ENCODE data around the gene NT5M. TPM values are rescaled to one million over a fixed set of nuclear protein-coding genes. Genes with fewer than 3 reads are reported as not detected.
A peak's percentile ranks its signal among the peaks of the same experiment; 100 is the strongest.

The NT5M gene
- total RNA-seq, 1 experiment from 2014 or later: 14.5 TPM

DNA sequence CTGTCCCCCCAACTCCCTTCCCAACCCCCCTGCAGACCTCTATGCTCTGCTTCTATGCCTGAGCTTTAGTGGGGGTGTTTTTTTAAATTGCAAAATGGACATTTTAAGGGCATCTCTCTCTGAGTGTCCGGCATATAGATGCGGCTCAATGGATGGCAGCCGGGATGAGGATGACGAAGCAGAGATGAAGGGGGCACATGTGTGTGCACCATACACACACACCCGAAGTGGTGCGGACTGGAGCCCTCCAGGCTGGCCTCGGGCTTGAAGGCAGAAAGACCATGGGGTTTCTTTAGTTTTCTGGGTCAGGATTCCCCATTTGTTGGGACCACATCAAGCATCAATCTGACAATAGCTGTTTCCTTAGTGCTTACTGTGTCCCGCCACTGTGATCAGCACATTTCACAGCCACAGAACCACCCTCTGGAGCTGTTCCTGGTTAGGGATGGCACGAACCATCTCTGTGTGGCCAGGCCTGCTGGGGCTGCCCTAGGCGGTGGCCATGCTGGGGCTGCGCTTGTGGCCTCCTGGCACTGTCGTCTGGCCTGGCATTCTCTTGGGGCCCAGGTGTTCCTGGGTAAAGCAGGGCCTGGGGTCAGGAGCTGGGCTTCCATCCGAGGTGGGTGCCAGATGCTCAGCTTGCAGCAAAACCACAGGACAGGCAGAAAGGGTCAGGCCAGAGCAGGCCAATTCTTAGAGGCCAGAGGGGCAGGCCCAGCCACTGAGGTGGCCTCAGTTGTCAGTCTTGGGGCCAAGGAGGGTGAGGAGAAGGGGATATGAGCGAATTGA lies 49.9 kb downstream of the NT5M start:
- peak; percentile 41 for DNase-seq
- no peaks in the 10 kb centered on the region for H3K27me3 ChIP-seq (ENCODE audit: control insufficient read depth, insufficient read depth, low read length)
- no peak overlapping the region for H3K4me3 ChIP-seq (ENCODE audit: insufficient read depth, low read depth, low read length)
- H3K36me3 ChIP-seq (replicated peaks; ENCODE audit: control insufficient read depth, insufficient read depth, low read length): no peaks in the 10 kb centered on the region

DNA sequence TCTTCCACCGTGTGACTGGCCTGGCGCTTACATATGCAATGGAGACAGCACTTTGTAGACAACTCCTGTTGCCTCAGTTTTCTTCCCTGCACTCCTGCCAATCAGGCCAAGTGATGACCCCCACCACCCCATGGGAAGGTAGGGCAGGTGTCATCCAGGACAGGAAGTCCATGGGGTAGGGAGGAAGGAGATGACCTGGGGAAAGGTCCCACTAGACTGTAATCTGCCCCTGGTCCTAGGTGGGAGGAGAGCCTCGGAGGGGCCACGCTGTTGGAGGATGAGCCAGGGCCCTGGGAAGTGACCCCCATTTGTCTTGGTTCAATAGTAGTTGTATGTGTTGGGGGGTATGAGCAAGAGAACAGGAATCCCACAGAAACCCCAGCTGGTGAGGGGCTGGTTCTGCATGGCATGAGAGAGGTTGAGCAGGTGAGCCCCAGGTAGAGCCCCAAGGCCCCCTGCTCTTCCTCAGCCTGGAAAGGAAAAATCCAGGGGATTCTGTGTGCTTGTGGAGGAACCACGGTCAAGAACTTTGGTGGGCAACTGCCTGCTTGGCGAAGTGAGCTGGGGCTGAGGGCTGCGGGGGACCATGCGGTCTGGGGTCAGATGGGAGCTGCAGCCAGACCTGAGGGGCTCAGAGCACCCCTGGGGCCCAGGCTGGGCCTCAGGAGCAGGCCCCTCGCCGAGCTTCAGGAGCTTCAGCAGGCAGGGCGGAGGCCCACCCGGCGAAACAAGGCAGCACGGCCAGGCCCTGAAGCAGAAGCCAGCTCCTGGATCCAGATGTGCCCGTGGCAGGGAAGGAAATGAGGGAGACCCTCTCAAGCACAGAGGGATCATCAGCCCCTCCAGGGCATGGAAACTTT lies 50.7 kb downstream of the NT5M start:
- H3K27me3 ChIP-seq (ENCODE audit: control insufficient read depth, insufficient read depth, low read length): no peaks in the 10 kb centered on the region
- H3K36me3 ChIP-seq (replicated peaks; ENCODE audit: control insufficient read depth, insufficient read depth, low read length): no peaks in the 10 kb centered on the region
- peak; percentile 43 for DNase-seq
- no peak overlapping the region for H3K4me3 ChIP-seq (ENCODE audit: insufficient read depth, low read depth, low read length)

DNA sequence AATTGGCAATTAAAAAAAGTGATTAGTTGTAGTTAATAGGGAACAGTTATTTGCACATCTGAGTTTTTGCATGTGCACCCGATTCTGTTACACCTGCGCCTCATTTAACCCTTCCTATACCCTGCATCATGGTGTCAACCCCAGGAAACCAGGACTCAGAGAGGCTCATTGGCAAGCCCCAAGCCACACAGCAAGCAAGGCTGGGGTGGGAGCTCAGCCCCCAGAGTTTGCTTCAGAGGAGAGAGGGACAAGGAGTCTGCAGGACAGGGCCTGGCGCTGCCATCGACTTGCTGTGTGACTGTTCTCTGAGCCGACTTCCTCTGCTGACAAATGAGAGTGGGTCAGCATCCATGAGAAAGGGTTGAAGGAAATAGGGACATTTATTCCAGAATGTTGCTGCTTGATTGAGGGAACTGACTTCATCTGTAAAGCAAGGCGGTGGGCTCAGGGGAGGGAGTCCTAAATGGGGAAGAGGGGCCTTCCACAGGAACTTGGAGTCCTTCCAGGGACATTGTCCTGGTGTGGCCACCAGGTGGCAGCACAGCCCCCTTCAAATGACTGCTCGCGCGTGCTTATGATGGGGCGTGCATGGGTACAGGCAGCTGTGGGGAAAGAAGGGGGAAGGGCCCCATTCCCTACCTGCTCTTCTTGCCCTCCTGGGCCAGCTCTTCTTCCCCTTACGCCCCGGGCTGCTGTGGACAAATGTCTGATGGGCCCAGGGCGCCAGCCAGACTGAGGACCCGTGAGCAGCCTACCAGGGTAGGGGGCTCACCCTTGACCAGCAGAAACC lies 51.6 kb downstream of the NT5M start:
- Histone ChIP-seq H3K4me3 (ENCODE audit: insufficient read depth, low read depth, low read length) (no peak overlapping the region), H3K36me3 (replicated peaks; ENCODE audit: control insufficient read depth, insufficient read depth, low read length) (no peaks in the 10 kb centered on the region), H3K27me3 (ENCODE audit: control insufficient read depth, insufficient read depth, low read length) (no peaks in the 10 kb centered on the region)
- DNase-seq: peak; percentile 94

DNA sequence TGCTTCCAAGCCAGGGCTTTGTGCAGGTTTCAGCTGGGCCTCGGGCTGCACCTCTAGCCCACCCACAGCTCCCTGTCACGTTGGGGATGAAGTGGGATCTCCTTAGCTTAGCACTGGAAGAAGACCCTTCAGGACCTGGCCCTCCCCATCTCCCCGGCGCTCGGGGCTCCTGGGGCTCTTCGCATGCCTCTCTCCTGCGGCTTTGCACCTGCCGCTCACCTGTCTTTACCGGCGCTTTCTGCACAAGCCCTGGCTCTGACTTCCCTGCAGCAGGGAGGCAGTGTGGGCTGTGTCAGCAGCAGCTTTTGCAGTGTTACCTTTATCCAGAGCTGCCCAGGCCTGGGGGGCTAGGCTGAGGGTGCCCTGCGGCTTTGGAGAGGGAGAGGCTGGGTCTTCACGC lies 52.3 kb downstream of the NT5M start:
- Histone ChIP-seq H3K27me3 (ENCODE audit: control insufficient read depth, insufficient read depth, low read length) (no peaks in the 10 kb centered on the region), H3K36me3 (replicated peaks; ENCODE audit: control insufficient read depth, insufficient read depth, low read length) (no peaks in the 10 kb centered on the region), H3K4me3 (ENCODE audit: insufficient read depth, low read depth, low read length) (no peak overlapping the region)
- DNase-seq: no peak

DNA sequence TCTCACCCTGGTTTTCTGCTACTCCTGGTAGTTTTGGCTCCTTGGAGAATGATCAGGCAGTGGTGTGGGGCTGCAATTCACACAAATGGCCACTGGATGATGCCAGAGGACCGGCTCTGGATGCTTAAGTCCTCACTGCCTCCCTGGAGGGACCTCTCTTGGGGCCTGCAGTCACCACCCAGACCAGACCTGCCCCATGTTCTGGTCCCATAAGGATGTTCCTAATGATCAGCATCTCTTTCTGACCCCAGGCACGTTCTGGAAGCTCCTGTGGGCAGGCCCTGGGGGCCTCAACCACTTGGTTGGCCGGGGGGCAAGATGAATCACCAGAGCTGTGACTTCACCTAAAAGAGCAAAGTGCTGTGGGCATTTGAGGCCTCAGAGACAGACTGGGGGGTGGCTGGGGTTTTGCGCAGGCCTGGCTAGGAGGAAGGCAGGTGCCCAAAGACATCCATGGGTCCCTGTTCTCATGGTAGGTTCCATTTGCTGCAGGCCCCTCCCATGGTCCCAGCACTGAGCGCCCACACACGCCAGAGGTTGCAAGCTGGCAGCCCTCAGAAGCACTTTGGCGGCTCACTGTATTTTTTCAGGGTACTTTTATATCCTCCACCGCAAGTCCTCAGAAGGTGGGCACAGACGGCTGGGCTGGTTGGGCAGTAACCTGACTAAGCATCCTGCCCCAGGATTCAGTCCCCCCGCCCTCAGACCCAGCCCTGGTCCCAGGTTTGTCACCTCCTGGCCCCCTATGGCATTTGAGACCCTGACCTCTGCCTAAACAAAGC lies 53.2 kb downstream of the NT5M start:
- H3K4me3 ChIP-seq (ENCODE audit: insufficient read depth, low read depth, low read length): no peak overlapping the region
- H3K27me3 ChIP-seq (ENCODE audit: control insufficient read depth, insufficient read depth, low read length): no peaks in the 10 kb centered on the region

DNA sequence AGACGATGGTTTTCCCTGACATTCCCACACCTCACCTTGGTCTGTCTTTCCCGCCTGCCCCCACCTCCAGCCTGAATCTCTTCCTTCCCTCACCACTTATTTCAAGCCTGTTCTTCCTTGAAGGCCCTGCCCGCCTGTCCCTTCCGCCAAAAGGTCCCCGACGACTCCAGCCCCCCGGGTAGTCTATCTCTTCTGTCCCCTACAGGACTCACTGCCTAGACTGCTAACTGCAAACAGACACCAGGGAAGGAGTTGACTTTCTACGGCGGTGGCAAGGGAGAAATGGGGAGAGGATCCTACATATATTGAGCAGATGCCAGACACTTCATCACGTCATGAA lies 53.7 kb downstream of the NT5M start:
- no peaks in the 10 kb centered on the region for H3K36me3 ChIP-seq (replicated peaks; ENCODE audit: control insufficient read depth, insufficient read depth, low read length)
- no peak overlapping the region for H3K4me3 ChIP-seq (ENCODE audit: insufficient read depth, low read depth, low read length)
- no peak for DNase-seq
- no peaks in the 10 kb centered on the region for H3K27me3 ChIP-seq (ENCODE audit: control insufficient read depth, insufficient read depth, low read length)

More for the DNA sequence above, 53.2 kb downstream of the NT5M start:
- no peaks in the 10 kb centered on the region for H3K36me3 ChIP-seq (replicated peaks; ENCODE audit: control insufficient read depth, insufficient read depth, low read length)
- peak; percentile 95 for DNase-seq

DNA sequence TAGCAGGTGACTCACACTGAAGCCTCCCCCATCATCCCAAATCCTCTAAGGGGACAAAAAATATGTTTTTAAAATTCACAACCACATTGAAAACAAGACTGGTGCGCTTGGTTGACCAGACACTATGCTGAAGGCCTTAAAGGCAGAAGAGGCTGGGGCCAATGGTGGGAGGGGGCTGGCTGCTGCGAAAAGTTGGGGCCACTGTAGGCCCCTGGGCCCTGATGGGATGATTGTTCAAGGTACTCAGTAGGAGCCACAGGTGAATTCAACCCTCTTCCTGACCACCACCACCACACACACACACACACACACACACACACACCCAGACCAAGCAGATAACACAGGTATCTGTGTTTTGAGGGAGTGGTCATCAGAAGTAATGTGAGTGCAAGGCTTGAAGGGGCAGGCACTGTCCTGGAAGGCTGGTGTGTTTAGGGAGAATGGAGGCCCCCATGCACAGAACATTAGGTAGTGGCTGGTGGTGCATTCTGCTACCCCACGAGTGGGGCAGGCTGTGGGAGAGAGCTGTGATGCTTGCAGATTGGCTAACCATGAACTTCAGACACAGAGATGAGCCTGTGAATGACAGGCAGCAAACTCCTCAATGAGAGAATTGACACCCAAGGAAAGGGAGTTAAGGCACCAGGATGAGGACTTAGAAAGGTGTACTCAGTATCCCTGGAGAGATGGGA lies 55.0 kb downstream of the NT5M start:
- Histone ChIP-seq H3K4me3 (ENCODE audit: insufficient read depth, low read depth, low read length) (no peak overlapping the region), H3K27me3 (ENCODE audit: control insufficient read depth, insufficient read depth, low read length) (no peaks in the 10 kb centered on the region), H3K36me3 (replicated peaks; ENCODE audit: control insufficient read depth, insufficient read depth, low read length) (no peaks in the 10 kb centered on the region)
- no peak for DNase-seq

DNA sequence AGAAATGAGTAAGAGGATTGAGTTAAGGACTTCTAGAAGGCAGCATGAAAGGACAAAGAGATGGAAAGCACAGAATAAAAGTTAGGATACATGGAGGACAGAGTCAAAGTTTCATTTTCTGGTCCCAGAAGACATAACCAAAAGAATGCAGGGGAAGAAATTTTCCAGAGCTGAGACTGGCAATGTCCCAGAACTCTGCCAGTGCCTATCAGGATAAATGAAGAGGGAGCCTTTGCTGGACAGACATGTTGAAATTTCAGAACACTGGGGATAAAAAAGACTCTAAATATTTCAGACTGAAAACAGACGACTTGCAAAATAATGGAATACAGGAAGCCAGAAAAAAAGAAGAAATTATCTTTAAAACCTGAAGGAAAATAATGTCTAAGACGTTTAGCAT lies 55.7 kb downstream of the NT5M start:
- H3K36me3 ChIP-seq (replicated peaks; ENCODE audit: control insufficient read depth, insufficient read depth, low read length): no peaks in the 10 kb centered on the region
- no peaks in the 10 kb centered on the region for H3K27me3 ChIP-seq (ENCODE audit: control insufficient read depth, insufficient read depth, low read length)
- DNase-seq: no peak
- no peak overlapping the region for H3K4me3 ChIP-seq (ENCODE audit: insufficient read depth, low read depth, low read length)

DNA sequence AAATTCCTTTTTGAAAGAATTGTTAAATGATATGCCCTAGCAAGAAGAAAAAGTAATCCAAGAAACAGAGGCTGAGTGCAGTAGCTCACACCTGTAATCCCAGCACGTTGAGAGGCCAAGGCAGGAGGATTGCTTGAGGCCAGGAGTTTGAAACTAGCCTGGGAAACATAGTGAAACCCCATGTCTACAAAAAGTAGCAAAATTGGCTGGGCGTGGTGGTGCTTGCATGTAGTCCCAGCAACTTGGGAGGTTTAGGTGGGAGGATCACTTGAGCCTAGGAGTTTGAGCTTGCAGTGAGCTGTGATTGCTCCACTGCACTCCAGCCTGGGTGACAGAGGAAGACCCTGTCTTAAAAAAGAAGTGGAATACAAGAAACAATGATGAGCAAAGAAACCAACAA lies 56.1 kb downstream of the NT5M start:
- DNase-seq: no peak
- H3K4me3 ChIP-seq (ENCODE audit: insufficient read depth, low read depth, low read length): no peak overlapping the region
- H3K36me3 ChIP-seq (replicated peaks; ENCODE audit: control insufficient read depth, insufficient read depth, low read length): no peaks in the 10 kb centered on the region

DNA sequence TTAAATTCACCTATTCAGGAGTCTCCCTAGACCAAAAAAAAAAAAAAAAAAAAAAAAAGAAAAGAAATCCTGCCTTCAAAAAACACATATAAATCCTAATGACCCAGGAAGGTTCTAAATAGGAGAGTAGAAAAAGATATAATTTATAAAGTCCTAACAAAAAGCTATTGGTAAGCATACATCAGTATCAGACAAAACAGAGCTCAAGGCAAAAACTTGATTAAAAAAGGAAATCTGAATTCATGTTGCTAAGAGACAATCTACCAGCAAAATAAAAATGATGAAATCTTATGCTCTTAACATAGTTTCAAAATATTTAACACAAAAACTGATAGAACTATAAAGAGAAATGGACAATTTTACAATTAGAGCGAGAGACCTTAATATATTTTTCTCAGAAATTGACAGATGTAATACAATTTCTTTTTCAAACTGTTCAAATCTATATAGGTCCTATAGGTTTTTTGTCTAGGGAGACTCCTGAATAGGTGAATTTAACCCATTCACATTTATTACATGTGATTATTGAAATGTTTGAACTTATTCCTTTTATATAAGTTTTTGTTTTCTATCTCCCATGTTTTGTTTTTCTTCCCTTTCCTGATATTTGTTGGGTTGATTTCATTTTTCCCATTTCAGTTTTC lies 57.0 kb downstream of the NT5M start:
- H3K4me3 ChIP-seq (ENCODE audit: insufficient read depth, low read depth, low read length): no peak overlapping the region
- H3K27me3 ChIP-seq (ENCODE audit: control insufficient read depth, insufficient read depth, low read length): no peaks in the 10 kb centered on the region
- H3K36me3 ChIP-seq (replicated peaks; ENCODE audit: control insufficient read depth, insufficient read depth, low read length): no peaks in the 10 kb centered on the region
- DNase-seq: no peak

More for the DNA sequence above, 56.1 kb downstream of the NT5M start:
- no peaks in the 10 kb centered on the region for H3K27me3 ChIP-seq (ENCODE audit: control insufficient read depth, insufficient read depth, low read length)

DNA sequence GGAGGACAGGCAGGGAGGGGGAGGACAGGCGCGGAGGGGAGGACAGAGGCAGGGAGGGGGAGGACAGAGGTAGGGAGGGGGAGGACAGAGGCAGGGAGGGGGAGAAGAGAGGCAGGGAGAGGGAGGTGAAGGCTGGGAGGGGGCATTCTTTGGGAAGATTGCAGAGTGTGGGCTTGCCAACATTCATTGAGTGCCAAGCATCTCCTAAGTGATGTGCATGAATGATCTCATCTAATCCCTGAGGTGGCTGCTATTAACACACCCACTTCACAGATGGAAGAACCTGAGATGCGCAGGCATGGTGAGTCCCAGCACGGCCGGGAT lies 58.3 kb downstream of the NT5M start:
- no peaks in the 10 kb centered on the region for H3K36me3 ChIP-seq (replicated peaks; ENCODE audit: control insufficient read depth, insufficient read depth, low read length)
- no peaks in the 10 kb centered on the region for H3K27me3 ChIP-seq (ENCODE audit: control insufficient read depth, insufficient read depth, low read length)
- DNase-seq: no peak

DNA sequence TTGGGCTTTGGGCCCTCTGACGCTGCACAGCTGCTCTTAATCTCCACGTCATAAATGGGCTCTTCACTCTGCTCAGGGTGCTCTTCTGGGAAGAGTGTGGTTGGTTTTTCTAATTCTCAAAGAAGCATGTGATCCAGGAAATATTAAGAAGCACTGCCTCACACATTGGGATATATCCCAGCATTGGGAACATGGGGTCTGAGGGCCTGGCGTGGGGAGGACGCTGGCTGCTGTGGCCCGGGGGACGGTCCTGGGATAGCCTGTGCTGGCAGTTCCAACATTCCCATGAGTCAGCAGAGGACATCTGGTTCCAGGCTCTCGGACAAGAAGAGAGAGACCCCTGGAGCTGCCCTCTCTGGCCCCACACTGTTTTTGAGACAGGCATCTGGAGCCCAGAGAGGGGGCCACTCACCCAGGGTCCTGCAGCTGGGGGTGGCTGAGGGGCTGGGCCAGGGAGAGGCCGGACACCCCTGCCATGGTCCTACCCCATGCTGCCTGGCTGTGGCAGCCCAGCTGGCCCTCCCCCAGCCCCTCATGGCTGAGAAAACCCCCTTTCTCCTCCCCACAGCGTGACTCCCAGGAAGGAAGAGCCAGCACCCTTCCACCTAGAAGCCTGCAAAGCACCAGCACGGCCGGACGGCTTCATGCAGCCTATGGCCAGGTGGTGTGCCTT lies 58.8 kb downstream of the NT5M start:
- no peaks in the 10 kb centered on the region for H3K36me3 ChIP-seq (replicated peaks; ENCODE audit: control insufficient read depth, insufficient read depth, low read length)
- no peak overlapping the region for H3K4me3 ChIP-seq (ENCODE audit: insufficient read depth, low read depth, low read length)
- DNase-seq: no peak
- no peaks in the 10 kb centered on the region for H3K27me3 ChIP-seq (ENCODE audit: control insufficient read depth, insufficient read depth, low read length)

More for the DNA sequence above, 58.3 kb downstream of the NT5M start:
- H3K4me3 ChIP-seq (ENCODE audit: insufficient read depth, low read depth, low read length): no peak overlapping the region

DNA sequence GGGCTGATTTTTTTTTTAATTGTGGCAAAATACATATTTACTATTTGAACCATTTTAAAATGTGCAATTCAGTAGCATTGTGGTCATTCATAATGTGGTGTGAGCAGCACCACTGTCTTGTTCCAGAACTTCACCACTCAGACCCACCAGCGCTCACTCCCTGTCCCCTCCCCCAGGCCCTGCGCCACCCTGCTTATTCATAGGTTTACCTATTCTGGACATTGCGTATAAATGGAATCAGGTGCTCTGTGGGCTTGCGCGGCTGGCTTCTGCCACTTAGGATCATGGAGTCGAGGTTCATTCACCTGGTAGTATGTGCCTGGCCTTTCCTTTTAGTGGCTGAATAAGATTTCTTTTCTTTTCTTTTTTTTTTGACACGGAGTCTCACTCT lies 59.4 kb downstream of the NT5M start:
- Histone ChIP-seq H3K36me3 (replicated peaks; ENCODE audit: control insufficient read depth, insufficient read depth, low read length) (no peaks in the 10 kb centered on the region), H3K27me3 (ENCODE audit: control insufficient read depth, insufficient read depth, low read length) (no peaks in the 10 kb centered on the region), H3K4me3 (ENCODE audit: insufficient read depth, low read depth, low read length) (no peak overlapping the region)
- DNase-seq: no peak

Data from H7 (cell line).